ENCODE results near the gene NOXA1.

The NOXA1 gene

GRCh38 chr9:137387891-137388560 lies 35.2 kb upstream of the NOXA1 start:
- DNase-seq, result no peak

DNA sequence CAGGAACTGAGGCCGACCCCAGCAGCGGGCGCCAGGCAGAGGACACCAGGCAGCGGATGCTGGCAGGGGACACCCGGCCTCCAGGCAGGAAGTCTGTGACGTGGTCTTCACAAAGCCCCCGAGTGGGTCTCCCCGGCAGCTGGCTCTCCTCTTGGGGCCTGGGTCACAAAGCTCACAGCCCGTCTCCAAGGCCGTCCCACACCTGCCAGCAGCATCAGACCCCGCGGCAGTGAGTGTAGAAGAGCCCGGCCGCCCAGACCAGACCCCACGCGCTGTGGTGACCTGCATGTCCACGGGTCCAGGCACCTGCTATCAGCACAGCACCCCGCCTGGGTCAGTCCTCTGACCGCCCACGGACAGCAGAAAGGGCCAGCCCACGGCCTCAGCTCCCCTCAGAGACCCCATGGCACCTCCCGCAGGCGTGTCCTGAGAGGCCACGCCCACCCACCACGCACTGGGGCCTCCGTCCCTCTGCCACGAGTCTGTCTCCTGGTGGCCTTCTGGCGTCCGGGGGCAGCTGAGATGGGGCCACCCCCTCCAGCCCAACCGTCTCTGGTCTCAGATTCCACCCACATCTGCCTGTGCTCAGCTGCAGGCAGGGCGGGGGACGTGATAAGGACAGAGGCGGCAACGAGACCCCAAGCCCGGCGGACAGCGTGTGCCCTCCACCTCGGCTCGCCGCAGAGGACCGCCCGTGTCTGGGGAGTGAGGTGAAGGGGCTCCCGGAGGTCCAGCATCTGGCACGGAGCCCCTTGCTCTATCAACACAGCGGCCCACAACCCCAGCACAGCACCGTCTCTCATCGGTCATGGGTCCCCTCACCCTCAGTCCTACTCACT lies 34.4 kb upstream of the NOXA1 start:
- no peak for DNase-seq

DNA sequence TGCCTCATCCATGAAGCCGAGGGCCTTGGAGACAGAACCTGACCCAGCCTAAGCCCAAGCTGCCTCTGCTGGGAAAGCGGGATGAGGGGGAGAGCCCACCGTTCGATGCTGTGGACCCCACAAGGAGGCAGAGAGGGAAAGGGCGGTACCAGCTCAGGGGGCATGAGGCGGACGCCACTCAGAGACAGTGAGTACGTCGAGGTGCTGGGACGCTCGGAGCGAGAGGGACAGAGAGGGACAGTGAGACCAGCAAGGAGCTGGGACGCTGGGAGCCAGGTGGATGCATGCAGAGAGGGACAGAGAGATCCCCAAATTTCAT lies 33.8 kb upstream of the NOXA1 start:
- DNase-seq, result no peak

DNA sequence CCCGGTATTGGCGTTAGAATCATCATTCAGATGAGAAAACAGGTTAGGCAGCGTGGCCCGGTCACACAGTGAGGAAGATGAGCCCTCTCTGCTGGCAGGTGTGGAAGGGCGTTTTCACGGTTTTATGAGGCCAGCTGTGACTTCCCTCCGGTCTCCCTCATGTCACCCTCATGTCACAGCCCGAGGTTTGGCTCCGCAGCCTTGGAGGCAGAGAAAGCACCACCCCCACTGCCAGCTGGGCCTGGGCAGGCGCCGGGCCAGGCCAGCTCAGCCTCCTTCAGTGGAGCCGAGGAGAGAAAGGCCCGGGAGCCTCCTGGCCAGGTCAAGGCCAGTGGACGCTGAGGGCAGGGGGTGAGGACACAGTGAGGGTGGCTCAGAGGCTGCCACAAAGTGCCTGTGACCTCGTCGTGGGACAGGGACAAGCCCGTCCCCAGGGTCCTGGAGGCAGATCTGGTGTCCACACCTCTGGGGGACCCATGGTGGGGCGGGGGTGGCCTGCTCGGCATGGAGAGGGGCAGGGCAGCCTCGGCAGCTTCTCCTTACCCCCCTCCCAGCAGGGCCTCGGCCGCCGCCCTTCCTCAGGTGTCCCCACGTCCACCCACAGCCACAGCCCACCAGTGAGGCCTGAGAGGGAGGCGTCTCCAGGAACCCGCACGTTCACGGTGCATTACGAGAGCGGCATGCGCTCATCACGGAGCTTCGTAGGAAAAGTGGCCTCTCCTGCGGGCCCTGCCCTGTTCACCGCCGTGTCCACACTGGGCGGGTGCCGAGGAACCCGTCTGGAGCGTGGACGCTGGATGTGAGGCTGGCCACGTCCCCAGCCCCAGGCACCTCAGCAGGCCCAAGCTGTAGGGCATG lies 32.4 kb upstream of the NOXA1 start:
- DNase-seq, result no peak

DNA sequence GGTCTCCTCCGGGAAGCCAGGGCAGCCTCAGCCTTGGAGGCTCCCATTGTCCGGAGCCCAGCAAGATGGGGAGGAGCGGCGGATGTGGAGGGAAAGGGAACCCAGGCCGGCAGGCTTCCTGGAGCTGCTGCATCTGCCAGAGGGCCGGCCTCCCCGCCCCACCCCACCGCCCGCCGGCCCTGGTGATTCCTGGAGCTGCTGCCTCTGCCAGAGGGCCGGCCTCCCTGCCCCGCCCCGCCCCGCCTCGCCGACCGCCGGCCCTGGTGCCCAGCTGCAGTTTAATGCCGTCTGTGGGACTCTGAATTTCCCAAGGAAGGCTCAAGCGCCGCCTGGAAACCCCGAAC lies 31.8 kb upstream of the NOXA1 start:
- no peak for DNase-seq

GRCh38 chr9:137392232-137393007 lies 30.8 kb upstream of the NOXA1 start:
- no peak for DNase-seq

DNA sequence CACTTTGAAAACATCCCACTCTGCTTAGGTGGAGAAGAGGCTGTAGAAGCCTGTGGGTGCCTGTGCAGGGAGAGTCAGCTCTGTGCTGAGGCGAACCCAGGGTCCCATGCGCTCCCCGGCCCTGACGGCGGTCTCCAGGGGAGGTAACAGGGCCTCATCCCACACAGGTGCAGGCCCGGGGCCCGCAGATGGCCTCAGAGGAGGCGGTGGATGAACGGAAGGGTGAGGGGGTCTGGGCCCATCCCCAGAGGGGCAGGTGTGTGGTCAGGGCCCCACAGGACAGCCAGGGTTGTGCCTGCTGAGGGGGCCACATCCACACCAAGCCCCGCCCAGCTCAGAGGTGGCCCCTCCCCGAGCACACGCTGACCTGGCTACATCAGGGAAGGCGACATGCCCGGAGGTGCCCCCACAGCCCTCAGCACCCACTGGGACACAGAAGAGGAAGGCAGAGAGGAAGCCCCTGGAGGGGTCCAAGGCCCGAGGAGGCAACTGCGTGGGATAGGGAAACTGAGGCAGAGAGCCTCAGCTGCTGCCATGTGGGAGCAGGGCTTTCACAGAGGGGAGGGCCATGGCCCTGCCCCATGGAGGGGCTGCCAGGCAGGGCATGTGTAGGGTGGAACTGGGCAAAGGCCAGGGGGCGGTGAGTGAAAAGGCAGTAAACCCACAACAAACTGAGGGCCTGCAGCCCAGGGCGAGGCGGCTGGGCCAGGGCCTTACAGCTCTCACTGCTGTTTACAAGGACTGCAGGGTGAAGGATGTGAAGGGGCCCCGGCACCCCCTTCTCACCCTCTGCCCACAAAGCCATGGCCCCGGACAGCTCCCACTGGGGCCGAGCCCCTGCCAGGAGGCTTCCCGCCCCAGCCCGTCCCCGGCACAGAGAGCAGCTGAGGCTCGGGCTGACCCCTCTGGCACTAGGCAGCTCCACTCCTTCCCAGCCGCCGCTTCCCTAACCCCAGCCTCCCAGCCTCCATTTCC lies 29.7 kb upstream of the NOXA1 start:
- no peak for DNase-seq

- DNase-seq, result no peak
These were observed 28.1 kb upstream of the NOXA1 start for GRCh38 chr9:137394866-137395665.

DNA sequence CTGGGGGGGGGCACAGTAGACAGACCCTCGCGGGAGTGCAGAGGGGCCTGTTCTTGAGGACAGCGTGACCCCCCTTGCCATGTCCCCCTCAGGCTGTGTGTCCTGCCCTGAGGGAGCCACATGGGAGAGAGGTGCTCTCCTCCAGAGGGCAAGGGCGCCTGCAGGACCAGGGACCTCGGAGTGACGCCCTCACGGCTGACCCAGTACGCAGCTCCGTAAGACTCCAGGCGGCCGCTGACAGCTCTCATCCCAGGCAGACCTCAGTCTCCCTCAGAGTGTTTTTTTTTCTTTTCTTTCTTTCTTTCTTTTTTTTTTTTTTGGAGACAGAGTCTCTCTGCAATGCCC lies 27.6 kb upstream of the NOXA1 start:
- DNase-seq, result no peak

- DNase-seq, result no peak
These were observed 27.0 kb upstream of the NOXA1 start for GRCh38 chr9:137396227-137396626.

DNA sequence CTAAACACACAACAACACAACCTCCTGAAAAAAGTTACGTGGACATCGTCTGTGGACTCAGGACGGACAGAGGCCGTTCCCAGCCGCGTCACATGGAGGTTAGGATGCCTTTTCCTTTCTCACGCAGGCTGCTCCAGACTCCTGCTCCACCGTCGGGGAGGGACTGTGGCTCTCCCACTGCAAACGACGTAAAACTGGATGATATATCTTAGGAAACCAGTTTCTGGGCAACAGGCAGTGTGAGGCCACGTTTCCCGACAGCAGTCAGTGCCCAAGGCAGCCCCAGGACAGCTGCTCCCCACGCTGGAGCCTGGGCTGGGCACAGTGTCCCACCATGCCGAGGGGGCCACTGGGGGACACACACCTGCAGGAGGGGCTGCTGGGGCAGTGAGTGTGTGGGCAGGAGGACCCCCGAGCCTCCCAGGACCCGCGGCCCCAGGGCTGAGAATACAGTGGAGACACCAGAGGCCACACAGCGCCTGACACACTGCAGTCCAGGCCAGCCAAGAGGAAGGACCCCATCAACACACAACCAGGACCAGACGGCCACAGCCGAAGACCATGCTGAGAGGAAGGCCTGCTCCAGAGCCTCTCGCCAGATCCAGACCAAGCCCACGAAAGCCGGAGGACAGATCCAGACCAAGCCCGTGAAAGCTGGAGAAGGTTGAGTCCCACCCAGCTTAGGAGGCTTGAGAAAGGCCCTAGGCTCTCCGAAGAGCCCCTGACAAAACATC lies 26.4 kb upstream of the NOXA1 start:
- DNase-seq, result no peak

- DNase-seq, result no peak
These were observed 25.3 kb upstream of the NOXA1 start for GRCh38 chr9:137397675-137398423.

DNA sequence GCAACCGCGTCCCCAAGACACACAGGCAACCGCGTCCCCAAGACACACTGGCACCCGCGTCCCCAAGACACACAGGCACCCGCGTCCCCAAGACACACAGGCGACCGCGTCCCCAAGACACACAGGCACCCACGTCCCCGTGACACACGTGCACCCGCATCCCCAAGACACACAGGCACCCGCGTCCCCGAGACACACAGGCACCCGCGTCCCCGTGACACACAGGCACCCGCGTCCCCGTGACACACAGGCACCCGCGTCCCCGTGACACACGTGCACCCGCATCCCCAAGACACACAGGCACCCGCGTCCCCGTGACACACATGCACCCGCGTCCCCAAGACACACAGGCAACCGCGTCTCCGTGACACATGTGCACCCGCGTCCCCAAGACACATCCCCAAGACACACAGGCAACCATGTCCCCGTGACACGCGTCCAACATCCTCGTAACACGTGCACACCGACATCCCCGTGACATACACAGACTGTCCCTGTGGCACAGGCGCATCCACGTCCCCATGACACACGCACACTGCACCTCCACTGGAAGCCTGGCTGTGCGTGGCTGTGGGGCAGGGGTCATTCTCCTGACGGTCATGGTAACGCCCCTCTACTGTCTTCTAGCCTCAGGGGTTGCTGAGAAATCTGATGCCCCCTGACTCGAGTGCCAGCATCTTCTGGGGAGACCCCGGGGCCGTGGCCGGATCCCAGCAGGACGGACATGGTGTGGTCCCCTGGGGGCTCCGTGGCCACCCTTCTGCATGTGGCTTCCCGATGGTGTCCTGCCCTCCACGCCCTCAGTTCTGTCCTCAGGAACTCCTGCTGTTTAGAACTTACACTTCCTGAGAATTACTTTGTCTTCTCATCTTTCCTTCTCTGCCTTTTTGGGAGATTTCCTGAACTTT lies 24.4 kb upstream of the NOXA1 start:
- no peak for DNase-seq

GRCh38 chr9:137402746-137403145 lies 20.4 kb upstream of the NOXA1 start:
- no peak for DNase-seq

DNA sequence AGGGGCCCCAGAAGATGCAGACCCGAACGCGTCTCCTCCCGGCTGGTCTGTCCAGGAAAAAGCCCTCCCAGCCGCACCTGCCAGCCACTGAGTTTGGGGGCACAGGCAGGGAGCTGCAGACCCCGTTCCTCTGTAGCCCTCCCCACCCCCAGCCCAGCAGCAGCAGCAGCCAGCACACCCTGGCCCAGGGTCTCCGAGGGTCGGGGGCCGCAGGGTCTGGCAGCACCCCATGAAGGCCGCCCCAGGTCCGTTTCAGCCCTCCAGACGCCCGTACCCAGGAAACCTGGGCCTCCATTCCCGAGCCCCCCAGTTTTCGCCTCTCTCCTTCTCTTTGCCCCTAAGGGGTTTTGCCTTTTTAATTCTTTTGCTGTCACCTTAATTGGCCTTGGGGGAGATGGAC lies 19.9 kb upstream of the NOXA1 start:
- no peak for DNase-seq

DNA sequence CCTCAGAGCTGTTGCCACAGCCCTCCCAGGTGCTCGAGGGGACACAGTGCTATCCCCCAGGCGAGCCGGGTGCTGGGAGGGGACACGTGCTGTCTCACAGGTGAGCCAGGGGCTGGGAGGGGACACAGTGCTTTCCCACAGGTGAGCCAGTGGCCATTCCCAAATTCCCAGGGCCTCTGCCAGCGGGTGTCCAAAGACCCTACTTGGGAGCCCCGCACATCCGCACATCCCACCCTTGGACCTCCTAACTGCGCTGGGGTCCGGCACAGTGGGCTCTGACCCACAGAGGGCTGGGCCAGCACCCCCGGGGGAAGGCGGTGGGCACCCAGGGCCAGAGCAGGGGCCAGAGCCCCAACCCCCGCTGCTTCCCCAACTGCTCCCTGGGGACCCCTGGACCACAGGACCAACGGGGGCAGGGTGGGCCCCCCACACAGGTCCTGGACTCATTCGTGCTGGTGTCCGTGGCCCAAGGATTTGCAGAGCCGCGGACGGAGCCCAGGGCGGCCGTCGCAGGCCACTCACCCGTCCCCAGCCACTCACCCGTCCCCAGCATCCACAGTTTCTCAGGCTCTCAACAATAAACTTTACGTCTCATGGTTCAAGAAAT lies 18.1 kb upstream of the NOXA1 start:
- no peak for DNase-seq

DNA sequence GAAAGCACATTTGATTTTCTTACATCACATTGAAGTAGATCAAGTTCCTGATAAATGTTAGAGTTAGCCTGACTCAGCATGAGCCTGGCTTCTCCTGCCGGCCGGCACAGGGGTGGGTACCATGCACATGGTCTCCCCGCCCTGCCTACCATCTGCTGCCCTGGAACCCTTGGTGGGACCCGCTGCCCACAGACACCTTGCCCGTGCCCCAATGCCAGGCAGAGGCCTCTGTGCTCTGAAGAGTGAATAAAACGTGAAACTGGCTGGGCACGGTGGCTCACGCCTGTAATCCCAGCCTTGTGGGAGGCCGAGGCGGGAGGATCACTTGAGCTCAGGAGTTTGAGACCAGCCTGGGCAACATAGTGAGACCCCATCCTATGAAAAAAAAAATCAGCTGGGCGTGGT lies 17.5 kb upstream of the NOXA1 start:
- no peak for DNase-seq
